ENCODE measurements around the gene THSD7B. TPM values are rescaled to one million over a fixed set of nuclear protein-coding genes. Genes with fewer than 3 reads are reported as not detected.

THSD7B gene
- total and polyA plus RNA-seq, 10 of the 15 experiments (the other 5 are each of a cell fraction or from before 2014, with no cell fraction given): 0.03 to 0.56 (median 0.28) TPM

DNA sequence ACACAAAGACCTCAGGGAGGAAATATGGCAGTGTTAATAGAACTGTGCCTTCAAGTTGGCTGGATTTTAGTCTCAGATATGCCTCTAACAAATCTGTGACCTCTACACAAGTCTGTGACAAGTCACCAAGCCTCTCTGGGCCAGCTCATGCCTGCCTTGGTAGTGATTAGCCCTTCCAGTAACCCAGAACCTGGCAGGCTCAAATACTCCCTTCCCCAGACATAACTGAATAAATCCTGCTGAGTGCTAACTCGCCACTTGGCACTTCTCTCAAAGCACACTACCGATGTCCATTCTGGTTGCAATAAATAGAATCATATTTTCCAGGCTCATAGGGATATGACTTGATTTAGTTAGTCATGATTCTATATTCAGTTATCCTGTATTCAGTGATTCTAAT is 15.3 kb upstream of the THSD7B start:
- no peak for FAIRE-seq
- Histone ChIP-seq H3K27ac (ENCODE audit: control insufficient read depth, insufficient read depth) (no peak overlapping the region), H3K4me1 (ENCODE audit: control insufficient read depth, insufficient read depth, low read length) (no peaks in the 10 kb centered on the region), H3K9ac (ENCODE audit: control insufficient read depth, insufficient read depth, low read length) (no peak overlapping the region), H4K20me1 (ENCODE audit: control insufficient read depth, insufficient read depth) (no peaks in the 10 kb centered on the region), H3K4me2 (ENCODE audit: control insufficient read depth, insufficient read depth) (no peak overlapping the region), H3K4me3 (no peak overlapping the region), H3K27me3 (replicated peaks in 1 of 2; ENCODE audit: control insufficient read depth in 2 of 2, insufficient read depth in 2 of 2, low read length in 1 of 2) (peaks cover 0 to 2% of the 10 kb centered on the region in 2 experiments; a peak in 1 of 4 replicates), H2AFZ (ENCODE audit: control insufficient read depth, low read depth, low read length) (no peak overlapping the region), H3K9me3 (replicated peaks; ENCODE audit: control insufficient read depth, insufficient read depth, low read length) (no peaks in the 10 kb centered on the region), H3K36me3 (ENCODE audit: control insufficient read depth in 2 of 2, insufficient read depth in 2 of 2, low read length in 1 of 2) (no peaks in the 10 kb centered on the region), H3K79me2 (ENCODE audit: control insufficient read depth, insufficient read depth, low read length) (no peaks in the 10 kb centered on the region)
- SMC1A ChIA-PET (ENCODE audit: uncharacterized antibody, unreplicated experiment): no interaction called here
- intact Hi-C loops (cut with micrococcal nuclease; ENCODE audit: unreplicated experiment): no loop called here
- RAD21 ChIA-PET (ENCODE audit: unreplicated experiment): no interaction called here
- no TSS peak for BruUV-seq (replicated peaks)
- POLR2A ChIA-PET: no interaction called here
- WGBS (ENCODE audit: insufficient coverage, insufficient replicate concordance, low lambda C conversion rate, missing lambda C conversion rate): 21% methylated on average over 2 of the region's 2 CpGs
- ATAC-seq: no peak
- in situ Hi-C loops (cut with MboI): no loop called here
- DNase-seq (ENCODE audit: low read depth, low spot score): no peak
- CTCF ChIA-PET: no interaction called here
- TF ChIP-seq YBX1 (IDR thresholded peaks at IDR 0.05) (no peak), STAT3 (IDR thresholded peaks at IDR 0.05; ENCODE audit: low read depth, low read length) (no peak), JUNB (IDR thresholded peaks at IDR 0.05) (no peak), POLR2AphosphoS2 (IDR thresholded peaks at IDR 0.05; ENCODE audit: low read depth, low read length) (no peak), CBFB (IDR thresholded peaks at IDR 0.05; ENCODE audit: low read depth) (no peak), PAX8 (IDR thresholded peaks at IDR 0.05) (no peak), MTA2 (IDR thresholded peaks at IDR 0.05; ENCODE audit: low read depth) (no peak), NRF1 (conservative IDR thresholded peaks at IDR 0.05; ENCODE audit: low read depth, low read length) (no peak)

GRCh38 chr2:136751406-136751805 is 13.9 kb upstream of the THSD7B start:
- Histone ChIP-seq H3K4me3 (no peak overlapping the region), H3K27me3 (replicated peaks in 1 of 2; ENCODE audit: control insufficient read depth in 2 of 2, insufficient read depth in 2 of 2, low read length in 1 of 2) (no peaks in the 10 kb centered on the region), H3K79me2 (ENCODE audit: control insufficient read depth, insufficient read depth, low read length) (no peaks in the 10 kb centered on the region), H3K4me2 (ENCODE audit: control insufficient read depth, insufficient read depth) (no peak overlapping the region), H3K9ac (ENCODE audit: control insufficient read depth, insufficient read depth, low read length) (no peak overlapping the region), H3K4me1 (ENCODE audit: control insufficient read depth, insufficient read depth, low read length) (no peaks in the 10 kb centered on the region), H3K36me3 (ENCODE audit: control insufficient read depth in 2 of 2, insufficient read depth in 2 of 2, low read length in 1 of 2) (no peaks in the 10 kb centered on the region), H4K20me1 (ENCODE audit: control insufficient read depth, insufficient read depth) (no peaks in the 10 kb centered on the region), H3K9me3 (replicated peaks; ENCODE audit: control insufficient read depth, insufficient read depth, low read length) (no peaks in the 10 kb centered on the region), H3K27ac (ENCODE audit: control insufficient read depth, insufficient read depth) (no peak overlapping the region), H2AFZ (ENCODE audit: control insufficient read depth, low read depth, low read length) (no peak overlapping the region)
- POLR2A ChIA-PET: no interaction called here
- FAIRE-seq (no peak), DNase-seq (ENCODE audit: low read depth, low spot score) (no peak), ATAC-seq (no peak)
- TF ChIP-seq KLF5 (IDR thresholded peaks at IDR 0.05; ENCODE audit: partially characterized antibody): no peak
- TF ChIP-seq, protein P1, sequence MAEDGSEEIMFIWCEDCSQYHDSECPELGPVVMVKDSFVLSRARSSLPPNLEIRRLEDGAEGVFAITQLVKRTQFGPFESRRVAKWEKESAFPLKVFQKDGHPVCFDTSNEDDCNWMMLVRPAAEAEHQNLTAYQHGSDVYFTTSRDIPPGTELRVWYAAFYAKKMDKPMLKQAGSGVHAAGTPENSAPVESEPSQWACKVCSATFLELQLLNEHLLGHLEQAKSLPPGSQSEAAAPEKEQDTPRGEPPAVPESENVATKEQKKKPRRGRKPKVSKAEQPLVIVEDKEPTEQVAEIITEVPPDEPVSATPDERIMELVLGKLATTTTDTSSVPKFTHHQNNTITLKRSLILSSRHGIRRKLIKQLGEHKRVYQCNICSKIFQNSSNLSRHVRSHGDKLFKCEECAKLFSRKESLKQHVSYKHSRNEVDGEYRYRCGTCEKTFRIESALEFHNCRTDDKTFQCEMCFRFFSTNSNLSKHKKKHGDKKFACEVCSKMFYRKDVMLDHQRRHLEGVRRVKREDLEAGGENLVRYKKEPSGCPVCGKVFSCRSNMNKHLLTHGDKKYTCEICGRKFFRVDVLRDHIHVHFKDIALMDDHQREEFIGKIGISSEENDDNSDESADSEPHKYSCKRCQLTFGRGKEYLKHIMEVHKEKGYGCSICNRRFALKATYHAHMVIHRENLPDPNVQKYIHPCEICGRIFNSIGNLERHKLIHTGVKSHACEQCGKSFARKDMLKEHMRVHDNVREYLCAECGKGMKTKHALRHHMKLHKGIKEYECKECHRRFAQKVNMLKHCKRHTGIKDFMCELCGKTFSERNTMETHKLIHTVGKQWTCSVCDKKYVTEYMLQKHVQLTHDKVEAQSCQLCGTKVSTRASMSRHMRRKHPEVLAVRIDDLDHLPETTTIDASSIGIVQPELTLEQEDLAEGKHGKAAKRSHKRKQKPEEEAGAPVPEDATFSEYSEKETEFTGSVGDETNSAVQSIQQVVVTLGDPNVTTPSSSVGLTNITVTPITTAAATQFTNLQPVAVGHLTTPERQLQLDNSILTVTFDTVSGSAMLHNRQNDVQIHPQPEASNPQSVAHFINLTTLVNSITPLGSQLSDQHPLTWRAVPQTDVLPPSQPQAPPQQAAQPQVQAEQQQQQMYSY (CRISPR knock-in tag; IDR thresholded peaks at IDR 0.05): no peak
- TF ChIP-seq MTA3 (IDR thresholded peaks at IDR 0.05; ENCODE audit: borderline replicate concordance, low read length): no peak
- TF ChIP-seq BMI1 (IDR thresholded peaks at IDR 0.05; ENCODE audit: borderline replicate concordance): no peak
- TF ChIP-seq EED (IDR thresholded peaks at IDR 0.05; ENCODE audit: low read depth): no peak
- TF ChIP-seq MEF2B (IDR thresholded peaks at IDR 0.05; ENCODE audit: partially characterized antibody, poor library complexity, severe bottlenecking): no peak
- no peak for TF ChIP-seq CBFB (IDR thresholded peaks at IDR 0.05; ENCODE audit: low read depth)
- CTCF ChIA-PET: interaction anchor here (1.1 kb wide), 1 partner anchor 8 kb away, joined by 3 read pairs; no protein-coding TSS in a partner anchor
- SMC1A ChIA-PET (ENCODE audit: uncharacterized antibody, unreplicated experiment): no interaction called here
- intact Hi-C loops (cut with micrococcal nuclease; ENCODE audit: unreplicated experiment) (no loop called here), in situ Hi-C loops (cut with MboI) (no loop called here)
- 2% methylated on average over 2 of the region's 2 CpGs for WGBS (ENCODE audit: insufficient coverage, insufficient replicate concordance, low lambda C conversion rate, missing lambda C conversion rate)
- no TSS peak for BruUV-seq (replicated peaks)
- RAD21 ChIA-PET (ENCODE audit: unreplicated experiment): no interaction called here
